SK-N-SH treated with all-trans-retinoic acid at 6 μM for 48 hours (cell line): ENCODE results near the gene GOLT1A.

ENCODE experiments used
- ATAC-seq: fragments of 200-7000 bp; cut with Tn5 transposase; 3 replicates; pipeline ENCODE4 v1.9.1; 2020; ENCODE audit warnings: mild to moderate bottlenecking, moderate library complexity
- ARNTL ChIP-seq: fragments of 450-650 bp; formaldehyde crosslinking; IDR thresholded peaks from 2 replicates; pipeline ENCODE4 v1.5.0; 2020; ENCODE audit warnings: low read depth, mild to moderate bottlenecking, moderate library complexity, borderline replicate concordance
- BACH2 ChIP-seq: fragments of 250-450 bp; sonication (Bioruptor Pico); IDR thresholded peaks from 2 replicates; pipeline ENCODE4 v1.9.0; 2021; ENCODE audit warnings: mild to moderate bottlenecking, borderline replicate concordance
- CSDC2 ChIP-seq: fragments of 250-450 bp; sonication (Bioruptor Pico); IDR thresholded peaks from 2 replicates; pipeline ENCODE4 v1.5.0; 2020; ENCODE audit warnings: mild to moderate bottlenecking, moderate library complexity
- GLIS3 ChIP-seq: fragments of 250-450 bp; sonication (Bioruptor Pico); IDR thresholded peaks from 2 replicates; pipeline ENCODE4 v1.5.0; 2020; ENCODE audit warnings: mild to moderate bottlenecking, moderate library complexity
- ISL1 ChIP-seq: fragments of 250-450 bp; sonication (Bioruptor Pico); IDR thresholded peaks from 2 replicates; pipeline ENCODE4 v2.1.2; 2022; ENCODE audit warnings: mild to moderate bottlenecking, moderate library complexity
- OSR1 ChIP-seq: fragments of 250-450 bp; sonication (Bioruptor Pico); IDR thresholded peaks from 2 replicates; pipeline ENCODE4 v1.8.0; 2022; ENCODE audit warnings: moderate library complexity, mild to moderate bottlenecking, inconsistent platforms
- PPARA ChIP-seq: fragments of 250-450 bp; sonication (Bioruptor Pico); IDR thresholded peaks from 2 replicates; pipeline ENCODE4 v1.5.0; 2020; ENCODE audit warnings: mild to moderate bottlenecking, borderline replicate concordance
- RARB ChIP-seq: fragments of 250-450 bp; sonication (Bioruptor Pico); IDR thresholded peaks from 2 replicates; pipeline ENCODE4 v1.8.0; 2021; ENCODE audit warnings: mild to moderate bottlenecking, moderate library complexity
- SNAI2 ChIP-seq: fragments of 250-450 bp; sonication (Bioruptor Pico); IDR thresholded peaks from 2 replicates; pipeline ENCODE4 v1.5.0; 2020; ENCODE audit warnings: mild to moderate bottlenecking, moderate library complexity
- TCF4 ChIP-seq: fragments of 250-450 bp; sonication (Bioruptor Pico); IDR thresholded peaks from 2 replicates; pipeline ENCODE4 v1.8.0; 2021; ENCODE audit warnings: mild to moderate bottlenecking, moderate library complexity, borderline replicate concordance
- TOX ChIP-seq: fragments of 250-450 bp; sonication (Bioruptor Pico); IDR thresholded peaks from 2 replicates; pipeline ENCODE4 v1.8.0; 2021; ENCODE audit warnings: mild to moderate bottlenecking, moderate library complexity, borderline replicate concordance
- TSHZ2 ChIP-seq: fragments of 250-450 bp; sonication (Bioruptor Pico); IDR thresholded peaks from 2 replicates; pipeline ENCODE4 v1.5.0; 2020; ENCODE audit warnings: mild to moderate bottlenecking, moderate library complexity
- ZC3H10 ChIP-seq: fragments of 250-450 bp; sonication (Bioruptor Pico); IDR thresholded peaks from 2 replicates; pipeline ENCODE4 v1.5.1; 2021; ENCODE audit warnings: mild to moderate bottlenecking, moderate library complexity
- ZFP3 ChIP-seq: fragments of 250-450 bp; sonication (Bioruptor Pico); IDR thresholded peaks from 2 replicates; pipeline ENCODE4 v1.5.0; 2020; ENCODE audit warnings: mild to moderate bottlenecking, moderate library complexity
- ZFP30 ChIP-seq: fragments of 450-650 bp; formaldehyde crosslinking; IDR thresholded peaks from 2 replicates; pipeline ENCODE4 v1.5.0; 2022; ENCODE audit warnings: mild to moderate bottlenecking, moderate library complexity
- ZNF8 ChIP-seq: fragments of 450-650 bp; formaldehyde crosslinking; IDR thresholded peaks from 2 replicates; pipeline ENCODE4 v1.5.0; 2020; ENCODE audit warnings: mild to moderate bottlenecking, moderate library complexity
- TF ChIP-seq, protein P1 (sequence below): fragments of 250-450 bp; sonication (Bioruptor Pico); IDR thresholded peaks from 2 replicates; pipeline ENCODE4 v1.8.0; 2021; ENCODE audit warnings: low read depth, mild to moderate bottlenecking, moderate library complexity, borderline replicate concordance
- TF ChIP-seq, protein P2 (sequence below): fragments of 250-450 bp; sonication (Bioruptor Pico); IDR thresholded peaks from 2 replicates; pipeline ENCODE4 v1.5.1; 2020; ENCODE audit warnings: low read depth, mild to moderate bottlenecking, moderate library complexity

Gene GOLT1A

DNA sequence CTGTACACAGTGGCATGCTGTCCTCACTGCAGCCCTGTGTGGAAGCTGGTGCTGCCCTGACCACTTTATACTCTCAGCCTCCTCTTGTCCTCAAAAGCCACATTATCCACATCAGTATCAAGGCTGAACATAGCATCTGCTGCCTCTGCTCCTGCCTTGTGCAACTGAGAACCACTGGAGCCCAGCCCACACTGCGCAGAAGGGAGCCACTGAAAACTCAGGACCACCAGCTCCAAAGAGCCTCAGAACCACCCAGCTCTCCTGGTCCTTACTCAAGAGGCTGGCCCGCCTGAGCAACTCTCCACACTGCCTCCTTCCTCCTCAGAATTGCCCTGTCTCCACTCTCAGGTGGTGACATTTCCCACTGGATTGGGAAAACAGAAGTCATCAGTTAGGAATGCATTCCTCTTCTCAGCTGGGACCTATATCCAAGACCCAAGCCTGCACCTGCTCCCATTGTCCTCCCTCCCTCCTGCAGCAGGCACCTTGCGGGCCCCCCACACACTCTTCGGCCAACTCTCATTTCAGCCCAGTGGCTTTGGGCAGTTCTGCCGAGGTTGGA is 10.5 kb downstream of the GOLT1A start:
- TF ChIP-seq ZC3H10 (CRISPR knock-in tag) (no peak), SNAI2 (no peak), RARB (CRISPR knock-in tag) (no peak), OSR1 (CRISPR knock-in tag) (no peak), GLIS3 (no peak), ARNTL (no peak), ZFP30 (no peak), ZNF8 (no peak), TCF4 (CRISPR knock-in tag) (no peak)
- ATAC-seq = no peak

DNA sequence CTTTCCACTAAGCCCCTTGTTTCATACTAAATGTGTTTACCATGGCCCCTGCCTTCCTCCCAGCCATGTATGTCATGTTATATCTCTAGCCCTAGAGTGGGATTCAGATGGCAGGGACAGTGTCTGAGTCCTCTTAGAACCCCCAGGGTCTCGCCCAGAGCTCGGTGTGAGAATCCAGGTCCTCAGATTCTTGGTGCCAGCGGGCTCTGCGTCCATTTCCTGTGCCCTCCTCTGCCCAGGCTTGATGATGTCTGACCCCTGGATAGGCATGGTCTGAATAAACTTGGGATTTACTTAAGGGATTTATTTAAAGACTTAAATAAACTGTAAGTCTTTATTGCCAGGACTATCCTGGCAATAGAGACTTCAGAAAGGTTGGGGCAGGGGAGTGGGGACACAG is 11.3 kb downstream of the GOLT1A start:
- ATAC-seq = no peak
- TF ChIP-seq TCF4 (CRISPR knock-in tag) (no peak), RARB (CRISPR knock-in tag) (no peak), ZNF8 (no peak), PPARA (CRISPR knock-in tag) (no peak)
- TF ChIP-seq, protein P1, sequence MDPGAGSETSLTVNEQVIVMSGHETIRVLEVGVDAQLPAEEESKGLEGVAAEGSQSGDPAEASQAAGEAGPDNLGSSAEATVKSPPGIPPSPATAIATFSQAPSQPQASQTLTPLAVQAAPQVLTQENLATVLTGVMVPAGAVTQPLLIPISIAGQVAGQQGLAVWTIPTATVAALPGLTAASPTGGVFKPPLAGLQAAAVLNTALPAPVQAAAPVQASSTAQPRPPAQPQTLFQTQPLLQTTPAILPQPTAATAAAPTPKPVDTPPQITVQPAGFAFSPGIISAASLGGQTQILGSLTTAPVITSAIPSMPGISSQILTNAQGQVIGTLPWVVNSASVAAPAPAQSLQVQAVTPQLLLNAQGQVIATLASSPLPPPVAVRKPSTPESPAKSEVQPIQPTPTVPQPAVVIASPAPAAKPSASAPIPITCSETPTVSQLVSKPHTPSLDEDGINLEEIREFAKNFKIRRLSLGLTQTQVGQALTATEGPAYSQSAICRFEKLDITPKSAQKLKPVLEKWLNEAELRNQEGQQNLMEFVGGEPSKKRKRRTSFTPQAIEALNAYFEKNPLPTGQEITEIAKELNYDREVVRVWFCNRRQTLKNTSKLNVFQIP (CRISPR knock-in tag) = no peak

DNA sequence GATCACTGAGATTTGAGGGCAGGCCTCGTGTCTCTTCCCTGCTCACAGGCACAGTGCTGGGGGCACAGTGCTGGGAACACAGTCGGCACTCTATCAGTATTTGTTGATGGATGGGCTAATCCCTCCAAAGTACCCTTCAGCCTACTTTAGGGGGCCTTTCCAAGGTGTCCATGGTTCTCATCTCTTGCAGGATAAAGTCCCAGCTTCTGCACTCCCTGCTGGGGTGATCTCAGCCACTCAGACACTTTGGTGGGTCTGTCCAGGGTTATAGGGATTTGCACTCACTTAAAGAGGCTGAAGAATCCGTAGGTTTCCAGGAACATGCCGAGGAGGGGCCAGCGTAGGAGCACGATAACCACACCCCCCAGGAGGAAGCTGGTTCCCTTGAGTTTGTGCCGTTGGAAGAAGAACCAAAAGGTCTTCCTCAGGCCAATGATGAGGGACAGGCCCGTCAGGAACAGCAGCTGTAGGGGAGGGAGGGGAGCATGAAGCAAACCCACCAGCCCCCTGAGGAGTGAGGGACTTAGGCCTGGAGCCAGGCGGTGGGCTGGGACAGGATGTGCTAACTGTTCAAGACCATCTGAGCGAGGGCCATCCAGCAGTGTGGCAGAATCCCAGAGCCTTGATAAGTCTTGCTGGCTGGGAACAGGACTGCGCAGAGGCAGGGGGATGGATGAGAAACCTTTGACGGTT is 12.3 kb downstream of the GOLT1A start:
- no peak for ATAC-seq
- TF ChIP-seq GLIS3 = no peak
- TF ChIP-seq ISL1 (CRISPR knock-in tag) = no peak
- TF ChIP-seq CSDC2 (CRISPR knock-in tag) = no peak
- no peak for TF ChIP-seq TCF4 (CRISPR knock-in tag)
- TF ChIP-seq TSHZ2 = no peak
- TF ChIP-seq ZFP3 = no peak
- no peak for TF ChIP-seq ZC3H10 (CRISPR knock-in tag)
- no peak for TF ChIP-seq ARNTL
- TF ChIP-seq, protein P1 (CRISPR knock-in tag) = no peak
- TF ChIP-seq ZNF8 = no peak
- TF ChIP-seq RARB (CRISPR knock-in tag) = no peak
- TF ChIP-seq TOX (CRISPR knock-in tag) = no peak
- TF ChIP-seq ZFP30 = no peak
- no peak for TF ChIP-seq BACH2 (CRISPR knock-in tag)
- TF ChIP-seq, protein P2, sequence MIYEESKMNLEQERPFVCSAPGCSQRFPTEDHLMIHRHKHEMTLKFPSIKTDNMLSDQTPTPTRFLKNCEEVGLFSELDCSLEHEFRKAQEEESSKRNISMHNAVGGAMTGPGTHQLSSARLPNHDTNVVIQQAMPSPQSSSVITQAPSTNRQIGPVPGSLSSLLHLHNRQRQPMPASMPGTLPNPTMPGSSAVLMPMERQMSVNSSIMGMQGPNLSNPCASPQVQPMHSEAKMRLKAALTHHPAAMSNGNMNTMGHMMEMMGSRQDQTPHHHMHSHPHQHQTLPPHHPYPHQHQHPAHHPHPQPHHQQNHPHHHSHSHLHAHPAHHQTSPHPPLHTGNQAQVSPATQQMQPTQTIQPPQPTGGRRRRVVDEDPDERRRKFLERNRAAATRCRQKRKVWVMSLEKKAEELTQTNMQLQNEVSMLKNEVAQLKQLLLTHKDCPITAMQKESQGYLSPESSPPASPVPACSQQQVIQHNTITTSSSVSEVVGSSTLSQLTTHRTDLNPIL = no peak

DNA sequence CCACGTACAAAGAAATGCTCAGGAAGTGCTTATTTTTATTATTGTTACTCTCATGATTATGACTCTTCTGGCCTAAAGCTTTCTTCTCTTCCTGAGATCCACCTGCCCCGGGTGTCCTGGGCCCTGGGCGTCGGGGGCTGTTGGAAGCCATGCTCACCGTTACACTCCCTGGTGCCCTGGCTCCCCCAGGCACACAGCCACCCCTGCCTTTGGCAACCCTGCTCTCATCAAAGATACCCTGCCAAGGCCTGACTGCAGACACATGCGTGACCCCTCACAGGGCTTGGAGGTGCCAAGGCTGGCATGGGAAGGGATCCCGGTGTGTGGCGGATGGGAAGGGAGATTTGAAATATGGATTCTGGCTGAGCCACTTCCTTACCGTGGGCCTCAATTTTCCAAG is 14.2 kb downstream of the GOLT1A start:
- no peak for TF ChIP-seq SNAI2
- TF ChIP-seq, protein P2 = no peak
- no peak for ATAC-seq
